ENCODE data around the gene RAET1G. TPM values are rescaled to one million over a fixed set of nuclear protein-coding genes. Genes with fewer than 3 reads are reported as not detected.
A peak's percentile ranks its signal among the peaks of the same experiment; 100 is the strongest.

Gene RAET1G
- total and polyA plus RNA-seq, 9 of the 15 experiments (the other 6 are each of a cell fraction or from before 2014, with no cell fraction given), result 0.11 TPM; not detected in 8

- TF ChIP-seq ZBTB11 (CRISPR knock-in tag; IDR thresholded peaks at IDR 0.05), result 0 out of 6 replicates have a peak, but pooled peaks of 1 of the 3 experiments have one; percentile 37
- no peak for TF ChIP-seq ZNF324 (CRISPR knock-in tag; IDR thresholded peaks at IDR 0.05)
- TF ChIP-seq ZBTB33 (CRISPR knock-in tag; IDR thresholded peaks at IDR 0.05), result peak; percentile 97
- TF ChIP-seq ZBTB26 (CRISPR knock-in tag; IDR thresholded peaks at IDR 0.05), result no peak
- TF ChIP-seq BCLAF1 (IDR thresholded peaks at IDR 0.05; ENCODE audit: borderline replicate concordance in 1 of 2, control insufficient read depth in 1 of 2, low read depth in 2 of 2, low read length in 1 of 2), result no peak
- TF ChIP-seq ZNF444 (CRISPR knock-in tag; IDR thresholded peaks at IDR 0.05), result no peak
- no peak for TF ChIP-seq ZBTB8A (IDR thresholded peaks at IDR 0.05; ENCODE audit: partially characterized antibody)
- TF ChIP-seq, protein P1, sequence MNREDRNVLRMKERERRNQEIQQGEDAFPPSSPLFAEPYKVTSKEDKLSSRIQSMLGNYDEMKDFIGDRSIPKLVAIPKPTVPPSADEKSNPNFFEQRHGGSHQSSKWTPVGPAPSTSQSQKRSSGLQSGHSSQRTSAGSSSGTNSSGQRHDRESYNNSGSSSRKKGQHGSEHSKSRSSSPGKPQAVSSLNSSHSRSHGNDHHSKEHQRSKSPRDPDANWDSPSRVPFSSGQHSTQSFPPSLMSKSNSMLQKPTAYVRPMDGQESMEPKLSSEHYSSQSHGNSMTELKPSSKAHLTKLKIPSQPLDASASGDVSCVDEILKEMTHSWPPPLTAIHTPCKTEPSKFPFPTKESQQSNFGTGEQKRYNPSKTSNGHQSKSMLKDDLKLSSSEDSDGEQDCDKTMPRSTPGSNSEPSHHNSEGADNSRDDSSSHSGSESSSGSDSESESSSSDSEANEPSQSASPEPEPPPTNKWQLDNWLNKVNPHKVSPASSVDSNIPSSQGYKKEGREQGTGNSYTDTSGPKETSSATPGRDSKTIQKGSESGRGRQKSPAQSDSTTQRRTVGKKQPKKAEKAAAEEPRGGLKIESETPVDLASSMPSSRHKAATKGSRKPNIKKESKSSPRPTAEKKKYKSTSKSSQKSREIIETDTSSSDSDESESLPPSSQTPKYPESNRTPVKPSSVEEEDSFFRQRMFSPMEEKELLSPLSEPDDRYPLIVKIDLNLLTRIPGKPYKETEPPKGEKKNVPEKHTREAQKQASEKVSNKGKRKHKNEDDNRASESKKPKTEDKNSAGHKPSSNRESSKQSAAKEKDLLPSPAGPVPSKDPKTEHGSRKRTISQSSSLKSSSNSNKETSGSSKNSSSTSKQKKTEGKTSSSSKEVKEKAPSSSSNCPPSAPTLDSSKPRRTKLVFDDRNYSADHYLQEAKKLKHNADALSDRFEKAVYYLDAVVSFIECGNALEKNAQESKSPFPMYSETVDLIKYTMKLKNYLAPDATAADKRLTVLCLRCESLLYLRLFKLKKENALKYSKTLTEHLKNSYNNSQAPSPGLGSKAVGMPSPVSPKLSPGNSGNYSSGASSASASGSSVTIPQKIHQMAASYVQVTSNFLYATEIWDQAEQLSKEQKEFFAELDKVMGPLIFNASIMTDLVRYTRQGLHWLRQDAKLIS (CRISPR knock-in tag; IDR thresholded peaks at IDR 0.05), result 0 out of 2 replicates have a peak, but pooled peaks have one; percentile 86
- TF ChIP-seq MECOM (CRISPR knock-in tag; IDR thresholded peaks at IDR 0.05), result no peak
- no peak for TF ChIP-seq SIX5 (IDR thresholded peaks at IDR 0.05; ENCODE audit: borderline replicate concordance in 1 of 2, insufficient read depth in 1 of 2, low read depth in 1 of 2, low read length in 2 of 2)
Measured at GRCh38 chr6:149963462-149964307, 40.8 kb upstream of the RAET1G start, which contains the start of gene ULBP1 (continued).
